ENCODE results near the gene HOATZ. TPM values are rescaled to one million over a fixed set of nuclear protein-coding genes. Genes with fewer than 3 reads are reported as not detected.

Gene HOATZ
- not detected for total RNA-seq

DNA sequence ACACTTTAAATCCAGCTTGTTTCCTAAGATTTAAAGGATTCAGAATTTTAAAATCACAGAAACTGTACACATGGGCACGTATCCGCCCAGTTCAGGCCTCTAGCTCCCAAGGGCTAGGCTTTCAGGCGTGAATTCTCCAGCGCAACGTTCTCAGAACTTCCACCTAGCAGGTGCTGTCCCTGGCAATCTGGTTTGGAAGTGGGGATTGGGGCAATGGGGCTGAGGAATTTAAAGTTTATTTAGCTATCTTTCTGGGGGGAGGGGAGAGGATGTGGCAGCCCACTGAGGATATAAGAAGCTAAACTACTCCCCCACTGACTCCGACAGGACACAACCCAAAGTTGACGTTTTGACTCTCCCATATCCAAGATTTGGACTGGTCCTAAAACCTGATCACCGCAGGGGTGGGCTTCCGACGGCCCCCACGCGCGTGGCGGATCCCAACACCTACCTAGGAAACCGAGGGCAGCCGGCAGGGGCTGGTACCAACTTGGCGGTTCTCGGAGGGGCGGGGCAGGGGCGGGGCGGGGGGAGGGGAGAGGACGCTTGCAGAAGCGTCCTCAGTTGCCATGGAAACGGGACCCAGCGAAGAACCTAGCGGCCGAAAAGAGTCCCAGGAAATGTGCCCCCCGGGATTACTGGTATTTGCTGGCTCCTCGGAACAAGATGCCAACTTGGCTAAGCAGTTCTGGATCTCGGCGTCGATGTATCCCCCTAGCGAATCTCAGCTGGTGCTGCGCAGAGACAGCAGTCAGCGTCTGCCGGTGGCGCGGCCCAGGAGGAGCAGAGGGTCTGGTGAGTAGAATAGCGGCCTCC is at the start of gene HOATZ:
HOATZ (plus strand) TSS at position 563 of the 816 bp plus-strand sequence; CDS start at position 570, 7 bp downstream.
- H3K27ac ChIP-seq: no peak within 1 kb of the TSS
- no peaks in the 10 kb centered on the region for H3K9me3 ChIP-seq
- no peak for DNase-seq (ENCODE audit: extremely low spot score in 2 of 2)
- no peaks in the 10 kb centered on the region for H3K27me3 ChIP-seq
- peak within 1 kb of the TSS in 1 of 2 donors; percentile 2 for H3K4me3 ChIP-seq
- no peaks in the 10 kb centered on the region for H3K36me3 ChIP-seq
- intact Hi-C loops (cut with DNase I): no loop called here
- peaks cover 12% of the 10 kb centered on the region for H3K4me1 ChIP-seq
- TF ChIP-seq CTCF (IDR thresholded peaks at IDR 0.05): no peak
- no peak for TF ChIP-seq POLR2A (IDR thresholded peaks at IDR 0.05)
- TF ChIP-seq POLR2AphosphoS5 (IDR thresholded peaks at IDR 0.05; ENCODE audit: insufficient read depth in 1 of 2, low read depth in 1 of 2): no peak

- intact Hi-C loops (cut with DNase I): no loop called here
- no peaks in the 10 kb centered on the region for H3K36me3 ChIP-seq
- no peak overlapping the region for H3K4me3 ChIP-seq
- H3K4me1 ChIP-seq: no peaks in the 10 kb centered on the region
- no peak overlapping the region for H3K27ac ChIP-seq
- no peaks in the 10 kb centered on the region for H3K9me3 ChIP-seq
- DNase-seq (ENCODE audit: extremely low spot score in 2 of 2): no peak
- no peaks in the 10 kb centered on the region for H3K27me3 ChIP-seq
- TF ChIP-seq POLR2AphosphoS5 (IDR thresholded peaks at IDR 0.05; ENCODE audit: insufficient read depth in 1 of 2, low read depth in 1 of 2) (no peak), CTCF (IDR thresholded peaks at IDR 0.05) (no peak)
Measured at GRCh38 chr11:111465400-111465799, 49.2 kb upstream of the HOATZ start.

DNA sequence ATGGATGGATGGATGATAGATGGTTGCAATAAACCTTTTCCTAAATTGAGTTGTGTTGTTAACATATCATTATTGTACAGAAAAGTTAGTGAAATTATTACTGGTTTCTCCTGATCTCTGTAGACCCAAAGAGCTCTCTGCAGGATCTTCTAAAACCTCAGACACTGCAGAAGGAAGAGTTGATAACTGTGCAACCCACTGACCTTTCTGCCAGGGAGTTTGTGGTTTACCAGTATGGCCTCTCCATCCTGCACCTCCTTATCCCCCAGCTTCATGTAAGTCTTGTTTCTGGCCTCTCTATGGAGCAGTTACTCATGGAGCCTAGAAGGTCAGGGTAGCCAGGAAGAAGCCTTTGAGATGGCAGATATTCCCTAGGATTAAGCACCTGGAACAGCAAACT is 48.0 kb upstream of the HOATZ start:
- no peaks in the 10 kb centered on the region for H3K4me1 ChIP-seq
- no peak for DNase-seq (ENCODE audit: extremely low spot score in 2 of 2)

DNA sequence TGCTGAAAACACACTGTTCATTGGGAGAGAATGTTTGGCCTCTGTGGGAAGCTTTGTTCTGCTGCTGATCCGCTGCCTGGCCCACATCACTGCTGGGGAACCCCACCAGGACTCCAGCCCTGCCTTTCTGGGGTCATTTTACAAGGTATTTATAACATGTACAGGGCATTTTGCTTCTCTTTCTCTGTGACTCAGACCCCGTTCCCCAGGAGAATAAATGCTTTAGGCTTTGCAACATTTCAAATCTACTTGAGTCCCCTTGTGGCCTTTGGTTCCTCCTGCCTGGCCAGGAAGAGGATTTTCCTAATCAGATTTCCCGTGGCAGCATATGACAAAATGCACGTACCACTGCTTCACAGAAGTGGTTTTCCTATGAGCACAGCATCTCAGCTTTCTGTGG is 45.4 kb upstream of the HOATZ start:
- Histone ChIP-seq H3K4me3 (no peak overlapping the region), H3K36me3 (no peaks in the 10 kb centered on the region), H3K27me3 (no peaks in the 10 kb centered on the region), H3K9me3 (no peaks in the 10 kb centered on the region), H3K4me1 (no peaks in the 10 kb centered on the region), H3K27ac (no peak overlapping the region)
- TF ChIP-seq POLR2AphosphoS5 (IDR thresholded peaks at IDR 0.05; ENCODE audit: insufficient read depth in 1 of 2, low read depth in 1 of 2) (no peak), POLR2A (IDR thresholded peaks at IDR 0.05) (no peak), CTCF (IDR thresholded peaks at IDR 0.05) (no peak)
- intact Hi-C loops (cut with DNase I): no loop called here
- no peak for DNase-seq (ENCODE audit: extremely low spot score in 2 of 2)

More for the DNA sequence above, 48.0 kb upstream of the HOATZ start:
- no peak overlapping the region for H3K27ac ChIP-seq
- no peaks in the 10 kb centered on the region for H3K27me3 ChIP-seq
- intact Hi-C loops (cut with DNase I): no loop called here
- no peak overlapping the region for H3K4me3 ChIP-seq
- no peaks in the 10 kb centered on the region for H3K36me3 ChIP-seq
- H3K9me3 ChIP-seq: no peaks in the 10 kb centered on the region
- TF ChIP-seq CTCF (IDR thresholded peaks at IDR 0.05): no peak
- no peak for TF ChIP-seq POLR2AphosphoS5 (IDR thresholded peaks at IDR 0.05; ENCODE audit: insufficient read depth in 1 of 2, low read depth in 1 of 2)
- no peak for TF ChIP-seq POLR2A (IDR thresholded peaks at IDR 0.05)

DNA sequence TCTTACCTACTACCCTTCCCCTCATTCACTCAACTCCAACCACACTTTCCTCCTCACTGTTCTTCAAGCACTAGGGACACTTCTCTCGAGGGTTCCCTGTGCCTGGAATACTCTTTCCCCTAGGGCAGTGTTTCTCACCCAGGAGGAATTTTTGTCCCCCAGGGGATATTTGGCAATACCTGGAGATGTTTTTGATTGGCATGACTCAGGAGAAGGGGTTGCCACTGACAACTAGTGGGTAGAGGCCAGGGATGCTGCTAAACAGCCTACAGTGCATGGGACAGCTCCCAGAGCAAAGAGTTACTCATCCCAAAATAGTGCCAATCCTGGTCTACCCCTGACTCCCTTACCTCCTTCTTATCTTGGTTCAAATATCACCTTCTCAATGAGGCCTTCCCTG is 42.4 kb upstream of the HOATZ start:
- TF ChIP-seq POLR2A (IDR thresholded peaks at IDR 0.05) (no peak), CTCF (IDR thresholded peaks at IDR 0.05) (no peak), POLR2AphosphoS5 (IDR thresholded peaks at IDR 0.05; ENCODE audit: insufficient read depth in 1 of 2, low read depth in 1 of 2) (no peak)
- DNase-seq (ENCODE audit: extremely low spot score in 2 of 2): no peak
- H3K27ac ChIP-seq: no peak overlapping the region
- H3K9me3 ChIP-seq: no peaks in the 10 kb centered on the region
- no peak overlapping the region for H3K4me3 ChIP-seq
- no peaks in the 10 kb centered on the region for H3K27me3 ChIP-seq
- intact Hi-C loops (cut with DNase I): no loop called here
- H3K4me1 ChIP-seq: no peaks in the 10 kb centered on the region
- H3K36me3 ChIP-seq: no peaks in the 10 kb centered on the region

Measured in vagina (tissue), 2 donors.